HEK293 (cell line): Measurements from ENCODE around the gene AMPD1.

ENCODE experiments used
- CTCF ChIP-seq: fragments of 450-650 bp; formaldehyde crosslinking; IDR thresholded peaks from 2 replicates; pipeline ENCODE4 v1.5.1; 2016; ENCODE audit warnings: missing biosample characterization, missing genetic modification characterization
- HOXD13 ChIP-seq: sonication (generic); formaldehyde crosslinking; IDR thresholded peaks from 2 replicates; pipeline ENCODE4 v1.8.0; 2022; ENCODE audit warnings: missing genetic modification reagents, borderline replicate concordance
- ZBTB1 ChIP-seq: fragments of 450-650 bp; formaldehyde crosslinking; IDR thresholded peaks from 2 replicates; pipeline ENCODE4 v1.5.1; 2016; ENCODE audit warnings: missing biosample characterization, missing genetic modification characterization
- ZBTB17 ChIP-seq: fragments of 450-650 bp; formaldehyde crosslinking; IDR thresholded peaks from 2 replicates; pipeline ENCODE4 v1.5.1; 2016; ENCODE audit warnings: missing biosample characterization, missing genetic modification characterization
- ZNF416 ChIP-seq: fragments of 450-650 bp; formaldehyde crosslinking; IDR thresholded peaks from 2 replicates; pipeline ENCODE4 v1.5.1; 2016; ENCODE audit warnings: missing biosample characterization, missing genetic modification characterization
- ZNF473 ChIP-seq: fragments of 450-650 bp; formaldehyde crosslinking; IDR thresholded peaks from 2 replicates; pipeline ENCODE4 v1.5.1; 2017; ENCODE audit warnings: missing biosample characterization, missing genetic modification characterization

DNA sequence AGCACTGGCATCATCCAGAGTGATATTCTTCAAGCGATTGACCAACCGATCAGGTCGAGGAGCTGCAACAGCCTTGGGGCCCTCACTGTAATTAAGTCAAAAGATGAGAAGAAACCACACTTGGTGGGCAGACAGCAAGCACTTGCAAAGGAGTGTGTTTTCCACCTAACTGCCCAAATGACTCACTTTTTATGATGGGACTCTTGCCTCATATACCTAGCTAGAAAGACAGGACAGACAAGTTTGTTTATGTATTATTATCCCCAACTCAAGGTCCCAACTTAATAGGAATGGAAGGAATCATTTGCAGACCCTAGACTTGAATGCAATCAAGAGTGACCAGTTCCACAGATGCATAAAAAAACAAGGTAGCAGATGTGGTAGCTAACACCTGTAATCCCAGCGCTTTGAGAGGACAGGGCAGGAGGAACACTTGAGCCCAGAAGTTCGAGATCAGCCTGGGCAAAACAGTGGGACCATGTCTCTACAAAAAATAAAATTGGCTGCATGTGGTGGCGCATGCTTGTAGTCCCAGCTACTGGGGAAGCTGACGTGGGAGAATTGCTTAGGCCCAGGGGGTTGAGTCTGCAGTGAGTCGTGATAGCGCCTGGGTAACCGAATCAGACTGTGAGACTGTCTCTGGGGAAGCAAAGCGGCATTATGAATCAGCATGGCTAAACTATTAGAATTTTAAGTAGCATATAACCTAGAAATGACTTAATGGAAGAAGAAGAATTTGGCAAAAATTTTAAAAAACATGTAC is 23.5 kb upstream of the AMPD1 start:
- TF ChIP-seq CTCF (tag by site-specific recombination) (no peak), ZNF416 (no peak), HOXD13 (CRISPR knock-in tag) (no peak), ZBTB1 (tag by site-specific recombination) (no peak), ZBTB17 (tag by site-specific recombination) (no peak), ZNF473 (no peak)
